Activated naive CD8-positive, alpha-beta T cell treated with anti-CD3 and anti-CD28 coated beads, Interleukin-2, amount 50 U/mL, for 16 hours (primary cell): Measurements from ENCODE around the gene CYBRD1.
"Not testable (repeated sequence)": the region's sequence is repeated elsewhere in the genome, so short reads cannot be mapped to it uniquely, and the experiment has no call there.

ENCODE experiments used
- DNase-seq: peaks from one replicate; pipeline ENCODE4 v3.0.0-alpha.2; 2020; ENCODE audit warnings: low read depth, low spot score

CYBRD1 gene

GRCh38 chr2:171522052-171522787 lies at the start of gene CYBRD1:
TSS of gene CYBRD1 (plus strand) at chr2:171522474. CDS start at chr2:171522546, 72 bp downstream.
- DNase-seq: no peak

GRCh38 chr2:171475979-171476378 lies 46.3 kb upstream of the CYBRD1 start:
- DNase-seq: no peak

GRCh38 chr2:171478345-171478744 lies 43.9 kb upstream of the CYBRD1 start:
- no peak for DNase-seq

- DNase-seq: no peak
These were observed 43.0 kb upstream of the CYBRD1 start for GRCh38 chr2:171479154-171479814.

- no peak for DNase-seq
These were observed 41.4 kb upstream of the CYBRD1 start for GRCh38 chr2:171480908-171481307.

- no peak for DNase-seq
These were observed 40.0 kb upstream of the CYBRD1 start for GRCh38 chr2:171482308-171482707.

- DNase-seq: no peak
These were observed 39.4 kb upstream of the CYBRD1 start for GRCh38 chr2:171482877-171483276.

- DNase-seq: no peak
These were observed 38.5 kb upstream of the CYBRD1 start for GRCh38 chr2:171483793-171484192.

- DNase-seq: no peak
These were observed 37.2 kb upstream of the CYBRD1 start for GRCh38 chr2:171485116-171485515.

- DNase-seq: no peak
These were observed 35.1 kb upstream of the CYBRD1 start for GRCh38 chr2:171487201-171487600.

GRCh38 chr2:171487803-171488259 lies 34.4 kb upstream of the CYBRD1 start:
- no peak for DNase-seq

GRCh38 chr2:171490577-171490976 lies 31.7 kb upstream of the CYBRD1 start:
- DNase-seq: no peak

- DNase-seq: no peak
These were observed 31.0 kb upstream of the CYBRD1 start for GRCh38 chr2:171491292-171491691.

GRCh38 chr2:171492664-171493063 lies 29.6 kb upstream of the CYBRD1 start:
- no peak for DNase-seq

GRCh38 chr2:171497664-171498063 lies 24.6 kb upstream of the CYBRD1 start:
- not testable (repeated sequence) for DNase-seq

GRCh38 chr2:171505374-171505773 lies 16.9 kb upstream of the CYBRD1 start:
- no peak for DNase-seq

GRCh38 chr2:171509945-171510731 lies 12.1 kb upstream of the CYBRD1 start:
- DNase-seq: no peak

GRCh38 chr2:171512014-171512413 lies 10.3 kb upstream of the CYBRD1 start:
- no peak for DNase-seq

GRCh38 chr2:171512683-171513195 lies 9.5 kb upstream of the CYBRD1 start:
- DNase-seq: no peak

GRCh38 chr2:171513719-171514160 lies 8.5 kb upstream of the CYBRD1 start:
- no peak for DNase-seq

- DNase-seq: no peak
These were observed 7.2 kb upstream of the CYBRD1 start for GRCh38 chr2:171514908-171515582.
